Kidney epithelial cell (primary cell): ENCODE measurements around the gene DBH. TPM values are rescaled to one million over a fixed set of nuclear protein-coding genes. Genes with fewer than 3 reads are reported as not detected.

Source experiments
- DNase-seq: peaks from one replicate; pipeline ENCODE4 v3.0.0-alpha.2; 2010; ENCODE audit warnings: low read depth
- H3K27me3 ChIP-seq: 2 replicates; pipeline ENCODE4 v1.6.0; 2011; ENCODE audit warnings: low read length; ENCODE audit not compliant: control insufficient read depth, insufficient read depth
- H3K36me3 ChIP-seq: 2 replicates; pipeline ENCODE4 v1.5.1; 2011; ENCODE audit warnings: low read length; ENCODE audit not compliant: control insufficient read depth, insufficient read depth
- H3K4me3 ChIP-seq: 2 replicates; pipeline ENCODE4 v1.5.1; 2011; ENCODE audit warnings: low read depth, mild to moderate bottlenecking, control low read depth, low read length
- total RNA-seq: library from RNA; depleted of rRNA; stranded (reverse); fragments of >200 nt; gene quantifications from 2 replicates; pipeline ENCODE4 v1.2.3, GENCODE V29; 2015
- TF ChIP-seq, protein P1 (sequence below): IDR thresholded peaks from 2 replicates; pipeline ENCODE4 v1.5.1; 2011; ENCODE audit warnings: mild to moderate bottlenecking, moderate library complexity, low read length, control low read depth, inconsistent platforms; ENCODE audit not compliant: insufficient read depth, poor library complexity, severe bottlenecking

Gene DBH
- total RNA-seq, 1 donor from 2014 or later: not detected

DNA sequence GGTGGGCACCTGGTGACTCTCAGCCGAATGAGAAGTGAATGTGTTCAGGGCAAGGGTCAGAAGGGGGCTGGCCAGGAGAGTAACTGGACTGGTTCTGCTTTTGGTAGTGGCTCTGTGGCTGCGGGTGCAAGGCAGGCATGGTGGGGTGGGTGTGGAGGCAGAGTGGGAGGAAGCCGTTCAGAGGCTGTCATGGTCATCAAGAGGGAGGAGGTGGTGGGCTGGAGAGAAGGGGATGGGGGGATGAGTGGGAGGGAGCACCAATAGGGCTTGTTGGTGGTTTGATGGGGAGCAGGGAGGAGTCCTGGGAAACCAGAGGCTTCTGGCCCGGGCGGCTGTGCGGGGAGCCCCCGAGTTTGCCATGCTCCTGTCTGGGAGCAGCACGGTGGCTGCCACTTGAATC lies 40.3 kb upstream of the DBH start:
- H3K36me3 ChIP-seq: no peaks in the 10 kb centered on the region
- no peak for DNase-seq

DNA sequence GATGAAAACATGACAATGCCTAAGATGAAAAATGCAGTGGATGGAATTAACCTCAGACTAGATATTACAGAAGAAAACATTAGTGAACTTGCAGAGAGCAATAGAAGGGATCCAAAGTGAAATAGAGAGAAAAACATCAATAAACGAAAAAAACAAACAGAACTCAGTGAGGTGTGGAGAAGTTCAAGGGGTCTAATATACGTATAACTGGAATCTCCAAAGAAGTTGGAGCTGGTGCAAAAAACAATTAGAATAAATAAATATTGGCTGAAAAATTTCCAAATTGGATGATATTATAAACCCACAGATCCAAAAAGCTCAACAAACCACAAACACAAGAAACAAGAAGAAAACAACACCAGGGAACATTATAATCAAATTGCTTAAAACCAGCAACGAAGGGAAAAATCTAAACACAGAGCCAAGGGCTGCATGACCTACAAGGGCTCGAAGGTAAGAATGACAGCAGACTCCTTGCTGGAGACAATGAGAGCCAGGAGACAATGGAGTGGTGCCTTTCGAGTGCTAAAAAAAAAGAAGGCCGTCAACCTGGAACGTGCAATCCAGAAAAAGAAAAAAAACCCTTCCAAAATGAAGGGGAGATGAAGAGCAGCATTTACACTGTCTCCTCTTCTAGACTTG lies 38.7 kb upstream of the DBH start:
- H3K27me3 ChIP-seq: peaks cover 2% of the 10 kb centered on the region
- DNase-seq: no peak
- no peak overlapping the region for H3K4me3 ChIP-seq
- TF ChIP-seq, protein P1, sequence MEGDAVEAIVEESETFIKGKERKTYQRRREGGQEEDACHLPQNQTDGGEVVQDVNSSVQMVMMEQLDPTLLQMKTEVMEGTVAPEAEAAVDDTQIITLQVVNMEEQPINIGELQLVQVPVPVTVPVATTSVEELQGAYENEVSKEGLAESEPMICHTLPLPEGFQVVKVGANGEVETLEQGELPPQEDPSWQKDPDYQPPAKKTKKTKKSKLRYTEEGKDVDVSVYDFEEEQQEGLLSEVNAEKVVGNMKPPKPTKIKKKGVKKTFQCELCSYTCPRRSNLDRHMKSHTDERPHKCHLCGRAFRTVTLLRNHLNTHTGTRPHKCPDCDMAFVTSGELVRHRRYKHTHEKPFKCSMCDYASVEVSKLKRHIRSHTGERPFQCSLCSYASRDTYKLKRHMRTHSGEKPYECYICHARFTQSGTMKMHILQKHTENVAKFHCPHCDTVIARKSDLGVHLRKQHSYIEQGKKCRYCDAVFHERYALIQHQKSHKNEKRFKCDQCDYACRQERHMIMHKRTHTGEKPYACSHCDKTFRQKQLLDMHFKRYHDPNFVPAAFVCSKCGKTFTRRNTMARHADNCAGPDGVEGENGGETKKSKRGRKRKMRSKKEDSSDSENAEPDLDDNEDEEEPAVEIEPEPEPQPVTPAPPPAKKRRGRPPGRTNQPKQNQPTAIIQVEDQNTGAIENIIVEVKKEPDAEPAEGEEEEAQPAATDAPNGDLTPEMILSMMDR: no peak
- no peaks in the 10 kb centered on the region for H3K36me3 ChIP-seq

More for the DNA sequence above, 40.3 kb upstream of the DBH start:
- Histone ChIP-seq H3K4me3 (no peak overlapping the region), H3K27me3 (no peaks in the 10 kb centered on the region)
- TF ChIP-seq, protein P1: no peak

- no peak for DNase-seq
- H3K4me3 ChIP-seq: no peak overlapping the region
Observed at GRCh38 chr9:133598978-133599377, 37.2 kb upstream of the DBH start.

GRCh38 chr9:133599470-133600173 lies 36.5 kb upstream of the DBH start:
- DNase-seq: no peak
- peaks cover 8% of the 10 kb centered on the region for H3K27me3 ChIP-seq
- H3K4me3 ChIP-seq: no peak overlapping the region
- no peaks in the 10 kb centered on the region for H3K36me3 ChIP-seq
- TF ChIP-seq, protein P1: no peak

More at GRCh38 chr9:133598978-133599377, 37.2 kb upstream of the DBH start:
- H3K27me3 ChIP-seq: peaks cover 8% of the 10 kb centered on the region
- TF ChIP-seq, protein P1: no peak
- no peaks in the 10 kb centered on the region for H3K36me3 ChIP-seq

DNA sequence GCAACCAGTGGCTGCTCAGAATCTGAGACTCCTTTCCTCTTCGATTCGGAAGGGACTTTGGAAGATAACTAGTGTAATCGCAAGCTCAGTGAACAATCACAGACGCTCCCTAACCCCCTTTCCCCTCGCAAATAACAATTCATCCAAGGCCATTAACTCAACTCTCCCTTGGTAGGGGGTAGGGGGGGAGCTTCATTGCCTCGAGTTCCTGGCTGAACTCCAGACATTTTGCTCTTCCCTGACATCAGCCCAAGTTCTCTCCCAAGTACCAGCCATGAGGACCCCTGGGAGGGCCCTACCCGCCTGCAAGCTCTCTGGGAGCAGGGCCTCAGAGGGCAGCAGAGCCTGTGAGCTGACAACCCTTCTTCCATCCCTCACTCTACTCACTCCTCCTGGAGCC lies 35.4 kb upstream of the DBH start:
- TF ChIP-seq, protein P1: no peak
- H3K4me3 ChIP-seq: no peak overlapping the region
- no peak for DNase-seq
- H3K36me3 ChIP-seq: no peaks in the 10 kb centered on the region
- peaks cover 13% of the 10 kb centered on the region for H3K27me3 ChIP-seq

- TF ChIP-seq, protein P1: no peak
- Histone ChIP-seq H3K4me3 (no peak overlapping the region), H3K36me3 (no peaks in the 10 kb centered on the region), H3K27me3 (peaks cover 20% of the 10 kb centered on the region)
- no peak for DNase-seq
Observed at GRCh38 chr9:133601746-133602145, 34.4 kb upstream of the DBH start.
